Fibroblast of lung (primary cell): Measurements from ENCODE around the gene DNMBP. TPM values are rescaled to one million over a fixed set of nuclear protein-coding genes. Genes with fewer than 3 reads are reported as not detected.

Experiments
- DNase-seq, 2 donors: peaks; one replicate each; pipeline versions ENCODE4 v3.0.0 to v3.0.0-alpha.2; 2010; ENCODE audit warnings: low read depth in 2 of 2
- H2AFZ ChIP-seq: 2 replicates; pipeline ENCODE4 v1.5.1; 2012; ENCODE audit warnings: low read length, control low read depth, inconsistent platforms
- H3K27ac ChIP-seq: 2 replicates; pipeline ENCODE4 v1.5.1; 2011; ENCODE audit warnings: low read length, control low read depth; ENCODE audit not compliant: insufficient read depth
- H3K27me3 ChIP-seq: 2 replicates; pipeline ENCODE4 v1.5.1; 2011; ENCODE audit warnings: mild to moderate bottlenecking, low read length; ENCODE audit not compliant: control insufficient read depth, insufficient read depth
- H3K36me3 ChIP-seq: 2 replicates; pipeline ENCODE4 v1.5.1; 2011; ENCODE audit warnings: low read length; ENCODE audit not compliant: control insufficient read depth, insufficient read depth
- H3K4me1 ChIP-seq: 2 replicates; pipeline ENCODE4 v1.5.1; 2011; ENCODE audit warnings: low read length; ENCODE audit not compliant: control insufficient read depth, insufficient read depth; ENCODE audit errors: extremely low read depth
- H3K4me2 ChIP-seq: 2 replicates; pipeline ENCODE4 v1.5.1; 2011; ENCODE audit warnings: low read length, control low read depth; ENCODE audit not compliant: insufficient read depth; ENCODE audit errors: extremely low read depth
- H3K4me3 ChIP-seq, 4 experiments: fragments of 200-600 bp in 1 of 4; sonication (generic) in 1 of 4; replicated peaks in 1 of 4; 2 replicates each; pipeline ENCODE4 v1.5.1; 2011 to 2016; ENCODE audit warnings: low read length in 4 of 4, low read depth in 3 of 4, mild to moderate bottlenecking in 3 of 4, control low read depth in 2 of 4, inconsistent platforms in 1 of 4, mixed read lengths in 1 of 4; ENCODE audit not compliant: insufficient read depth in 1 of 4; ENCODE audit errors: control extremely low read depth in 1 of 4
- H3K79me2 ChIP-seq: 2 replicates; pipeline ENCODE4 v1.5.1; 2012; ENCODE audit warnings: mild to moderate bottlenecking, low read length, inconsistent platforms; ENCODE audit not compliant: control insufficient read depth, insufficient read depth
- H3K9ac ChIP-seq: 2 replicates; pipeline ENCODE4 v1.5.1; 2011; ENCODE audit warnings: mild to moderate bottlenecking, low read length, control low read depth; ENCODE audit not compliant: insufficient read depth
- H3K9me3 ChIP-seq: 2 replicates; pipeline ENCODE4 v1.5.1; 2012; ENCODE audit warnings: low read depth, low read length; ENCODE audit not compliant: control insufficient read depth, insufficient read depth
- H4K20me1 ChIP-seq: 2 replicates; pipeline ENCODE4 v1.5.1; 2011; ENCODE audit warnings: low read length; ENCODE audit not compliant: control insufficient read depth, insufficient read depth; ENCODE audit errors: extremely low read depth
- CTCF ChIP-seq, 2 donors: IDR thresholded peaks in 1 of 2; conservative IDR thresholded peaks in 1 of 2; 1 replicate in 1 of 2; 2 replicates in 1 of 2; pipeline ENCODE4 v1.5.1; 2011 to 2012; ENCODE audit warnings: low read length in 2 of 2, control low read depth in 1 of 2, inconsistent platforms in 1 of 2, low read depth in 1 of 2, mild to moderate bottlenecking in 1 of 2
- EZH2 ChIP-seq: IDR thresholded peaks from 2 replicates; pipeline ENCODE4 v1.5.1; 2012; ENCODE audit warnings: low read length, control low read depth, mild to moderate bottlenecking; ENCODE audit errors: missing control alignments
- polyA plus RNA-seq, 2 donors: library from polyadenylated mRNA; depleted of rRNA in 1 of 2; stranded (reverse) in 1 of 2; unstranded in 1 of 2; fragments of >200 nt; gene quantifications; 2 replicates each; pipeline ENCODE4 v1.2.1, GENCODE V29; 2011 to 2012; ENCODE audit warnings: missing spikeins in 1 of 2
- total RNA-seq: library from RNA; depleted of rRNA; stranded (reverse); fragments of >200 nt; gene quantifications from 2 replicates; pipeline ENCODE4 v1.2.1, GENCODE V29; 2014

The DNMBP gene
- total and polyA plus RNA-seq, 2 donors (not counting 1 experiment from before 2014, with no cell fraction given) = 12.9 to 21.2 TPM

- H3K9ac ChIP-seq = no peak overlapping the region
- no peak for DNase-seq
- H2AFZ ChIP-seq = no peak overlapping the region
- no peaks in the 10 kb centered on the region for H3K36me3 ChIP-seq
- H3K79me2 ChIP-seq = no peaks in the 10 kb centered on the region
- no peak overlapping the region for H3K27ac ChIP-seq
- H3K4me1 ChIP-seq = no peaks in the 10 kb centered on the region
- H3K27me3 ChIP-seq = no peaks in the 10 kb centered on the region
- H3K4me2 ChIP-seq = no peak overlapping the region
- no peak for TF ChIP-seq EZH2
- peak in 1 of 2 donors; percentile 2 for TF ChIP-seq CTCF (conservative IDR thresholded peaks at IDR 0.05 in 1 of 2, IDR thresholded peaks at IDR 0.05 in 1 of 2; ENCODE audit: low read depth in 1 of 2, low read length in 2 of 2)
- H4K20me1 ChIP-seq = no peaks in the 10 kb centered on the region
- H3K4me3 ChIP-seq = no peak overlapping the region
- H3K9me3 ChIP-seq = no peaks in the 10 kb centered on the region
Observed at GRCh38 chr10:100020142-100020885, 10.6 kb upstream of the DNMBP start.

GRCh38 chr10:100019787-100020141, 10.0 kb upstream of the DNMBP start:
- DNase-seq = no peak
- TF ChIP-seq EZH2 = no peak
- peak in 1 of 2 donors; percentile 12 for TF ChIP-seq CTCF (conservative IDR thresholded peaks at IDR 0.05 in 1 of 2, IDR thresholded peaks at IDR 0.05 in 1 of 2; ENCODE audit: low read depth in 1 of 2, low read length in 2 of 2)
- Histone ChIP-seq H3K9me3 (no peaks in the 10 kb centered on the region), H2AFZ (no peak overlapping the region), H3K4me3 (no peak overlapping the region), H3K36me3 (no peaks in the 10 kb centered on the region), H3K4me2 (no peak overlapping the region), H3K9ac (no peak overlapping the region), H3K4me1 (no peaks in the 10 kb centered on the region), H4K20me1 (no peaks in the 10 kb centered on the region), H3K27ac (no peak overlapping the region), H3K79me2 (no peaks in the 10 kb centered on the region), H3K27me3 (no peaks in the 10 kb centered on the region)

DNA sequence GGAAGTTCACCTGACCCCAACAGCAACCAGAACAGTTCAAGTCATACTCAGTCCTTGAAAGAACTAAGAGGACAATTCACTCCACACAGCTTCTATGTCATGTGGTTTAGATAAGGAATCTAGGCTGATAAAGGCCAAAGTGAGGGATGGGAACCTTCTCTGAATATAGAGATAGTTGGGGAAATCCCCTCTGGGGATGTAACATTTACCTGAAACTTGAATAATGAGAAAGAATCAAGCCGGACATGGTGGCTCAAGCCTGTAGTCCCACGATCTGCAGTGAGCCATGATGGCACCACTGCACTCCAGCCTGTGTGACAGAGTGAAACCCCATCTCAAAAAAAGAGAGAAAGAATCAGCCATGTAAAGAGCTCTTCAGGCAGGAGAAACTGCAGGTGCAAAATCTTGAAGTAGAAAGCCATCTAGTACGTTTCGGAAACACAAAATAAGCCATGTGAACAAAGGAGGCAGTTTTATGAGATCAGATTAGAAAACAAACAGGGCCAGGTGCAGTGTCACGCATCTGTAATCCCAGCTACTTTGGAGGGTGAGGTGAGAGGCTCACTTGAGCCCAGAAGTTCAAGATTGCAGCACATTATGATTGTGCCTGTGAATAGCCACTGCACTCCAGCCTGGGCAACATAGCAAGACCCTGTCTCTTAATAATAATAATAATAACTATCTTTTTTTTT, 4.5 kb upstream of the DNMBP start:
- no peak for DNase-seq
- H3K27ac ChIP-seq = no peak overlapping the region
- H2AFZ ChIP-seq = no peak overlapping the region
- no peak overlapping the region for H3K4me3 ChIP-seq
- TF ChIP-seq CTCF (conservative IDR thresholded peaks at IDR 0.05 in 1 of 2, IDR thresholded peaks at IDR 0.05 in 1 of 2; ENCODE audit: low read depth in 1 of 2, low read length in 2 of 2) (no peak), EZH2 (no peak)
- H3K4me2 ChIP-seq = no peak overlapping the region
- H3K9ac ChIP-seq = no peak overlapping the region
- no peaks in the 10 kb centered on the region for H3K9me3 ChIP-seq
- H3K36me3 ChIP-seq = no peaks in the 10 kb centered on the region
- H3K27me3 ChIP-seq = no peaks in the 10 kb centered on the region
- no peaks in the 10 kb centered on the region for H4K20me1 ChIP-seq
- peaks cover 3% of the 10 kb centered on the region for H3K79me2 ChIP-seq
- peaks cover 3% of the 10 kb centered on the region for H3K4me1 ChIP-seq
